Measurements from ENCODE around the gene TLR10. TPM values are rescaled to one million over a fixed set of nuclear protein-coding genes. Genes with fewer than 3 reads are reported as not detected.

Gene TLR10
- polyA plus RNA-seq, 1 of the 3 experiments (the other 2 are of a cell fraction) = not detected

DNA sequence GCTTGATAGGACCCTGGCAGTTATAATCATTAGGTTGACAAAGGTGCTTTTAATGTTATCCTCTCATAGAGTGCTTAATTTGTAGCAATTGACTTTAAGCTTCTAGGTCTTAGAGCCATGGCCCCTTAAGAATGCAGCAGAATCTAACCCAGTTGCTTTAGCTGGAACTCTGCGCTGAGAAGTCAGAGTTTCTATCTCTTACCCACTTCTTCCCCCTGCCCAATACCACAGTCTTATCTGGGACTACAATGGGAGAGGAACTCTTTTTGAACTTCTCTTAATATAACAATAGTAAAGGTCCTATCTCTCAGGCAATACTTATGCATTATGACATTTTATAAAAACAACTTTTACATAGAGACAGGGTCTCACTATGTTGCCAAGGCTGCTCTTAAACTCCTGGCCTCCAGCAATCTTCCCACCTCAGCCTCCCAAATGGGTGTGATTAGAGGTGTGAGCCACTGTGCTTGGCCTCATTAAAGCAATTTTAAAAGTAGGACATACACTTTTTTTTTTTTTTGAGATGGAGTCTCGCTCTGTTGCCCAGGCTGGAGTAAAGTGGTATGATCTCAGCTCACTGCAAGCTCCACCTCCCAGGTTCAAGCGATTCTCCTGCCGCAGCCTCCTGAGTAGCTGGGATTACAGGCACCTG is 1.8 kb downstream of the TLR10 start:
- POLR2A ChIA-PET = no interaction called here

More for the DNA sequence above, 1.8 kb downstream of the TLR10 start:
- H3K36me3 ChIP-seq (replicated peaks in 1 of 2; ENCODE audit: control insufficient read depth in 1 of 2, insufficient read depth in 2 of 2, low read length in 1 of 2) = no peaks in the 10 kb centered on the region
- no peak overlapping the region for H3K4me3 ChIP-seq (ENCODE audit: low read depth in 2 of 2, low read length in 1 of 2)
- H3K4me1 ChIP-seq (ENCODE audit: control insufficient read depth in 1 of 2, insufficient read depth in 2 of 2, low read depth in 1 of 2, low read length in 1 of 2) = no peaks in the 10 kb centered on the region
- H3K27ac ChIP-seq (ENCODE audit: low read depth in 2 of 2, low read length in 1 of 2) = no peak overlapping the region
- H3K9me2 ChIP-seq = no peaks in the 10 kb centered on the region
- DNase-seq = no peak
- H3K9me3 ChIP-seq = no peaks in the 10 kb centered on the region
- no peaks in the 10 kb centered on the region for H3K79me2 ChIP-seq (ENCODE audit: insufficient read depth)
- H3K4me2 ChIP-seq = no peak overlapping the region
- CTCF ChIA-PET = interaction anchor here (0.6 to 8.0 kb wide), 7 partner anchors 20 to 601 kb away, joined by 3 to 88 read pairs (median 13); partner anchors contain the start of gene TLR1
- H4K20me1 ChIP-seq (ENCODE audit: insufficient read depth) = no peaks in the 10 kb centered on the region
- TF ChIP-seq, protein P1, sequence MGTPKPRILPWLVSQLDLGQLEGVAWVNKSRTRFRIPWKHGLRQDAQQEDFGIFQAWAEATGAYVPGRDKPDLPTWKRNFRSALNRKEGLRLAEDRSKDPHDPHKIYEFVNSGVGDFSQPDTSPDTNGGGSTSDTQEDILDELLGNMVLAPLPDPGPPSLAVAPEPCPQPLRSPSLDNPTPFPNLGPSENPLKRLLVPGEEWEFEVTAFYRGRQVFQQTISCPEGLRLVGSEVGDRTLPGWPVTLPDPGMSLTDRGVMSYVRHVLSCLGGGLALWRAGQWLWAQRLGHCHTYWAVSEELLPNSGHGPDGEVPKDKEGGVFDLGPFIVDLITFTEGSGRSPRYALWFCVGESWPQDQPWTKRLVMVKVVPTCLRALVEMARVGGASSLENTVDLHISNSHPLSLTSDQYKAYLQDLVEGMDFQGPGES (IDR thresholded peaks at IDR 0.05; ENCODE audit: low read depth, low read length) = no peak
- TF ChIP-seq RFX5 (IDR thresholded peaks at IDR 0.05; ENCODE audit: low read length) = no peak
- TF ChIP-seq, protein P2, sequence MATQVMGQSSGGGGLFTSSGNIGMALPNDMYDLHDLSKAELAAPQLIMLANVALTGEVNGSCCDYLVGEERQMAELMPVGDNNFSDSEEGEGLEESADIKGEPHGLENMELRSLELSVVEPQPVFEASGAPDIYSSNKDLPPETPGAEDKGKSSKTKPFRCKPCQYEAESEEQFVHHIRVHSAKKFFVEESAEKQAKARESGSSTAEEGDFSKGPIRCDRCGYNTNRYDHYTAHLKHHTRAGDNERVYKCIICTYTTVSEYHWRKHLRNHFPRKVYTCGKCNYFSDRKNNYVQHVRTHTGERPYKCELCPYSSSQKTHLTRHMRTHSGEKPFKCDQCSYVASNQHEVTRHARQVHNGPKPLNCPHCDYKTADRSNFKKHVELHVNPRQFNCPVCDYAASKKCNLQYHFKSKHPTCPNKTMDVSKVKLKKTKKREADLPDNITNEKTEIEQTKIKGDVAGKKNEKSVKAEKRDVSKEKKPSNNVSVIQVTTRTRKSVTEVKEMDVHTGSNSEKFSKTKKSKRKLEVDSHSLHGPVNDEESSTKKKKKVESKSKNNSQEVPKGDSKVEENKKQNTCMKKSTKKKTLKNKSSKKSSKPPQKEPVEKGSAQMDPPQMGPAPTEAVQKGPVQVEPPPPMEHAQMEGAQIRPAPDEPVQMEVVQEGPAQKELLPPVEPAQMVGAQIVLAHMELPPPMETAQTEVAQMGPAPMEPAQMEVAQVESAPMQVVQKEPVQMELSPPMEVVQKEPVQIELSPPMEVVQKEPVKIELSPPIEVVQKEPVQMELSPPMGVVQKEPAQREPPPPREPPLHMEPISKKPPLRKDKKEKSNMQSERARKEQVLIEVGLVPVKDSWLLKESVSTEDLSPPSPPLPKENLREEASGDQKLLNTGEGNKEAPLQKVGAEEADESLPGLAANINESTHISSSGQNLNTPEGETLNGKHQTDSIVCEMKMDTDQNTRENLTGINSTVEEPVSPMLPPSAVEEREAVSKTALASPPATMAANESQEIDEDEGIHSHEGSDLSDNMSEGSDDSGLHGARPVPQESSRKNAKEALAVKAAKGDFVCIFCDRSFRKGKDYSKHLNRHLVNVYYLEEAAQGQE (IDR thresholded peaks at IDR 0.05; ENCODE audit: low read depth, low read length) = no peak
- no peak for TF ChIP-seq POLR2AphosphoS5 (IDR thresholded peaks at IDR 0.05; ENCODE audit: low read depth, low read length)
- no peak for TF ChIP-seq MEF2A (IDR thresholded peaks at IDR 0.05; ENCODE audit: borderline replicate concordance, low read depth)
- no peak for TF ChIP-seq YY1 (IDR thresholded peaks at IDR 0.05; ENCODE audit: low read depth)
- no peak for TF ChIP-seq FOXM1 (IDR thresholded peaks at IDR 0.05; ENCODE audit: low read depth)
- no peak for TF ChIP-seq NFIC (IDR thresholded peaks at IDR 0.05; ENCODE audit: borderline replicate concordance)
- no peak for TF ChIP-seq FOXJ3 (CRISPR knock-in tag; IDR thresholded peaks at IDR 0.05)
- TF ChIP-seq, protein P3, sequence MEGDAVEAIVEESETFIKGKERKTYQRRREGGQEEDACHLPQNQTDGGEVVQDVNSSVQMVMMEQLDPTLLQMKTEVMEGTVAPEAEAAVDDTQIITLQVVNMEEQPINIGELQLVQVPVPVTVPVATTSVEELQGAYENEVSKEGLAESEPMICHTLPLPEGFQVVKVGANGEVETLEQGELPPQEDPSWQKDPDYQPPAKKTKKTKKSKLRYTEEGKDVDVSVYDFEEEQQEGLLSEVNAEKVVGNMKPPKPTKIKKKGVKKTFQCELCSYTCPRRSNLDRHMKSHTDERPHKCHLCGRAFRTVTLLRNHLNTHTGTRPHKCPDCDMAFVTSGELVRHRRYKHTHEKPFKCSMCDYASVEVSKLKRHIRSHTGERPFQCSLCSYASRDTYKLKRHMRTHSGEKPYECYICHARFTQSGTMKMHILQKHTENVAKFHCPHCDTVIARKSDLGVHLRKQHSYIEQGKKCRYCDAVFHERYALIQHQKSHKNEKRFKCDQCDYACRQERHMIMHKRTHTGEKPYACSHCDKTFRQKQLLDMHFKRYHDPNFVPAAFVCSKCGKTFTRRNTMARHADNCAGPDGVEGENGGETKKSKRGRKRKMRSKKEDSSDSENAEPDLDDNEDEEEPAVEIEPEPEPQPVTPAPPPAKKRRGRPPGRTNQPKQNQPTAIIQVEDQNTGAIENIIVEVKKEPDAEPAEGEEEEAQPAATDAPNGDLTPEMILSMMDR (IDR thresholded peaks at IDR 0.05) = no peak
- TF ChIP-seq, protein P4, sequence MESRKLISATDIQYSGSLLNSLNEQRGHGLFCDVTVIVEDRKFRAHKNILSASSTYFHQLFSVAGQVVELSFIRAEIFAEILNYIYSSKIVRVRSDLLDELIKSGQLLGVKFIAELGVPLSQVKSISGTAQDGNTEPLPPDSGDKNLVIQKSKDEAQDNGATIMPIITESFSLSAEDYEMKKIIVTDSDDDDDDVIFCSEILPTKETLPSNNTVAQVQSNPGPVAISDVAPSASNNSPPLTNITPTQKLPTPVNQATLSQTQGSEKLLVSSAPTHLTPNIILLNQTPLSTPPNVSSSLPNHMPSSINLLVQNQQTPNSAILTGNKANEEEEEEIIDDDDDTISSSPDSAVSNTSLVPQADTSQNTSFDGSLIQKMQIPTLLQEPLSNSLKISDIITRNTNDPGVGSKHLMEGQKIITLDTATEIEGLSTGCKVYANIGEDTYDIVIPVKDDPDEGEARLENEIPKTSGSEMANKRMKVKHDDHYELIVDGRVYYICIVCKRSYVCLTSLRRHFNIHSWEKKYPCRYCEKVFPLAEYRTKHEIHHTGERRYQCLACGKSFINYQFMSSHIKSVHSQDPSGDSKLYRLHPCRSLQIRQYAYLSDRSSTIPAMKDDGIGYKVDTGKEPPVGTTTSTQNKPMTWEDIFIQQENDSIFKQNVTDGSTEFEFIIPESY (IDR thresholded peaks at IDR 0.05; ENCODE audit: borderline replicate concordance, low read depth) = no peak
- TF ChIP-seq, protein P5, sequence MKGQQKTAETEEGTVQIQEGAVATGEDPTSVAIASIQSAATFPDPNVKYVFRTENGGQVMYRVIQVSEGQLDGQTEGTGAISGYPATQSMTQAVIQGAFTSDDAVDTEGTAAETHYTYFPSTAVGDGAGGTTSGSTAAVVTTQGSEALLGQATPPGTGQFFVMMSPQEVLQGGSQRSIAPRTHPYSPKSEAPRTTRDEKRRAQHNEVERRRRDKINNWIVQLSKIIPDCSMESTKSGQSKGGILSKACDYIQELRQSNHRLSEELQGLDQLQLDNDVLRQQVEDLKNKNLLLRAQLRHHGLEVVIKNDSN (IDR thresholded peaks at IDR 0.05; ENCODE audit: borderline replicate concordance, low read depth) = no peak
- TF ChIP-seq FOSL2 (IDR thresholded peaks at IDR 0.05; ENCODE audit: borderline replicate concordance, low read depth) = no peak
- TF ChIP-seq SIN3A (IDR thresholded peaks at IDR 0.05; ENCODE audit: borderline replicate concordance, low read depth, low read length) = no peak
- no peak for TF ChIP-seq EP300 (IDR thresholded peaks at IDR 0.05; ENCODE audit: borderline replicate concordance in 1 of 2, low read depth in 1 of 2, low read length in 1 of 2)
- no peak for TF ChIP-seq NRF1 (IDR thresholded peaks at IDR 0.05; ENCODE audit: low read depth, low read length)
- TF ChIP-seq TAF1 (IDR thresholded peaks at IDR 0.05; ENCODE audit: borderline replicate concordance, low read depth, low read length) = no peak
- TF ChIP-seq RXRA (IDR thresholded peaks at IDR 0.05; ENCODE audit: borderline replicate concordance, low read depth) = no peak
- H3F3A ChIP-seq (replicated peaks; ENCODE audit: insufficient read depth) = no peaks in the 10 kb centered on the region
- 84% methylated on average over 4 of the region's 4 CpGs for WGBS (ENCODE audit: low lambda C conversion rate)
- H3K9ac ChIP-seq = no peak overlapping the region
- H2AFZ ChIP-seq (ENCODE audit: low read depth) = no peak overlapping the region
- peaks cover 5% of the 10 kb centered on the region; the same call in 1 of the 2 replicates for H3K27me3 ChIP-seq (ENCODE audit: insufficient read depth)

Data from SK-N-SH (cell line).